Liver (tissue), 3 donors: ENCODE data around the gene TNS4.

Experiments
- HNF4G ChIP-seq: IDR thresholded peaks from 2 replicates; pipeline ENCODE4 v1.6.1; 2016; ENCODE audit warnings: antibody characterized with exemption
- JUND ChIP-seq, 2 donors: IDR thresholded peaks; 2 replicates each; pipeline ENCODE4 v1.6.1; 2016; ENCODE audit warnings: antibody characterized with exemption in 2 of 2
- RAD21 ChIP-seq, 2 donors: IDR thresholded peaks; 2 replicates each; pipeline ENCODE4 v1.6.1; 2016; ENCODE audit warnings: antibody characterized with exemption in 2 of 2, mild to moderate bottlenecking in 2 of 2
- RXRA ChIP-seq, 2 donors: IDR thresholded peaks; 2 replicates each; pipeline ENCODE4 v1.6.1; 2017 to 2018; ENCODE audit warnings: antibody characterized with exemption in 2 of 2, mild to moderate bottlenecking in 1 of 2
- TAF1 ChIP-seq: conservative IDR thresholded peaks from 2 replicates; pipeline ENCODE4 v1.6.1; 2016; ENCODE audit warnings: antibody characterized with exemption, mild to moderate bottlenecking
- TF ChIP-seq, protein P1 (sequence below): fragments of 150-350 bp; IDR thresholded peaks from 2 replicates; pipeline ENCODE4 v1.5.1; 2017; ENCODE audit warnings: improper control_type of control experiment, low read depth, low read length; ENCODE audit not compliant: missing input control
- TF ChIP-seq, protein P2 (sequence below): IDR thresholded peaks from 2 replicates; pipeline ENCODE4 v1.6.1; 2016; ENCODE audit warnings: antibody characterized with exemption, mild to moderate bottlenecking
- TF ChIP-seq, protein P3 (sequence below): IDR thresholded peaks from 2 replicates; pipeline ENCODE4 v1.6.1; 2016; ENCODE audit warnings: antibody characterized with exemption
- TF ChIP-seq, protein P4 (sequence below): IDR thresholded peaks from 2 replicates; pipeline ENCODE4 v1.6.1; 2016; ENCODE audit warnings: antibody characterized with exemption
- TF ChIP-seq, protein P5 (sequence below): IDR thresholded peaks from 2 replicates; pipeline ENCODE4 v1.6.1; 2016; ENCODE audit warnings: antibody characterized with exemption
- donor health status: healthy.
- donor health status: healthy.

DNA sequence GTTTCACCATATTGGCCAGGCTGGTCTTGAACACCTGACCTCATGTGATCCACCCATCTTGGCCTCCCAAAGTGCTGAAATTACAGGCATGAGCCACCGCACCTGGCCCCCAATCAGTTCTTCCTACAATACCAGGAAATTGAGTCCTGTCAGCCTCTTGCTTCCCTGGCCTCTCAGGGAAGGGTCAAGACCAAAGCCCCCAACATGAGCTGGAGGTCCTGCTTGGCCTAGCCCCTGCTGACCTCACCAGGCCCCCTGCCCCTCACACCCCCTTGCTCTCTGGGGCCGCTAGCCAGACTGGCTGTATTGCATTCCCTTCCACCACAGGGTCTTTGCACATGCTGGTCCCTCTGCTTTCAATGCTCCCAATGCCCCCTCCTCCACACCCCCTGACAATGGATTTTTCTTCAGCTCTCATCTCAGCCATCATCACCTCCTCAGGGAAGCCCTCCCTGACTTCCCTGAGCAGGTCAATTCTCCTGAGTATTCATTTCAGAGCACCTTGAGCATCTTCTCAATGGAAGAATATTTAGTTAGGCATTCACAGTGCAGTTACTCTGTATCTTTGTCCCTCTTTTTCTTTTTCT, 34.0 kb downstream of the TNS4 start:
- TF ChIP-seq, protein P1, sequence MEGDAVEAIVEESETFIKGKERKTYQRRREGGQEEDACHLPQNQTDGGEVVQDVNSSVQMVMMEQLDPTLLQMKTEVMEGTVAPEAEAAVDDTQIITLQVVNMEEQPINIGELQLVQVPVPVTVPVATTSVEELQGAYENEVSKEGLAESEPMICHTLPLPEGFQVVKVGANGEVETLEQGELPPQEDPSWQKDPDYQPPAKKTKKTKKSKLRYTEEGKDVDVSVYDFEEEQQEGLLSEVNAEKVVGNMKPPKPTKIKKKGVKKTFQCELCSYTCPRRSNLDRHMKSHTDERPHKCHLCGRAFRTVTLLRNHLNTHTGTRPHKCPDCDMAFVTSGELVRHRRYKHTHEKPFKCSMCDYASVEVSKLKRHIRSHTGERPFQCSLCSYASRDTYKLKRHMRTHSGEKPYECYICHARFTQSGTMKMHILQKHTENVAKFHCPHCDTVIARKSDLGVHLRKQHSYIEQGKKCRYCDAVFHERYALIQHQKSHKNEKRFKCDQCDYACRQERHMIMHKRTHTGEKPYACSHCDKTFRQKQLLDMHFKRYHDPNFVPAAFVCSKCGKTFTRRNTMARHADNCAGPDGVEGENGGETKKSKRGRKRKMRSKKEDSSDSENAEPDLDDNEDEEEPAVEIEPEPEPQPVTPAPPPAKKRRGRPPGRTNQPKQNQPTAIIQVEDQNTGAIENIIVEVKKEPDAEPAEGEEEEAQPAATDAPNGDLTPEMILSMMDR = no peak
- TF ChIP-seq RAD21 (IDR thresholded peaks at IDR 0.05) (no peak), RXRA (IDR thresholded peaks at IDR 0.05) (no peak), TAF1 (no peak), HNF4G (no peak), JUND (IDR thresholded peaks at IDR 0.05) (no peak)
- TF ChIP-seq, protein P2, sequence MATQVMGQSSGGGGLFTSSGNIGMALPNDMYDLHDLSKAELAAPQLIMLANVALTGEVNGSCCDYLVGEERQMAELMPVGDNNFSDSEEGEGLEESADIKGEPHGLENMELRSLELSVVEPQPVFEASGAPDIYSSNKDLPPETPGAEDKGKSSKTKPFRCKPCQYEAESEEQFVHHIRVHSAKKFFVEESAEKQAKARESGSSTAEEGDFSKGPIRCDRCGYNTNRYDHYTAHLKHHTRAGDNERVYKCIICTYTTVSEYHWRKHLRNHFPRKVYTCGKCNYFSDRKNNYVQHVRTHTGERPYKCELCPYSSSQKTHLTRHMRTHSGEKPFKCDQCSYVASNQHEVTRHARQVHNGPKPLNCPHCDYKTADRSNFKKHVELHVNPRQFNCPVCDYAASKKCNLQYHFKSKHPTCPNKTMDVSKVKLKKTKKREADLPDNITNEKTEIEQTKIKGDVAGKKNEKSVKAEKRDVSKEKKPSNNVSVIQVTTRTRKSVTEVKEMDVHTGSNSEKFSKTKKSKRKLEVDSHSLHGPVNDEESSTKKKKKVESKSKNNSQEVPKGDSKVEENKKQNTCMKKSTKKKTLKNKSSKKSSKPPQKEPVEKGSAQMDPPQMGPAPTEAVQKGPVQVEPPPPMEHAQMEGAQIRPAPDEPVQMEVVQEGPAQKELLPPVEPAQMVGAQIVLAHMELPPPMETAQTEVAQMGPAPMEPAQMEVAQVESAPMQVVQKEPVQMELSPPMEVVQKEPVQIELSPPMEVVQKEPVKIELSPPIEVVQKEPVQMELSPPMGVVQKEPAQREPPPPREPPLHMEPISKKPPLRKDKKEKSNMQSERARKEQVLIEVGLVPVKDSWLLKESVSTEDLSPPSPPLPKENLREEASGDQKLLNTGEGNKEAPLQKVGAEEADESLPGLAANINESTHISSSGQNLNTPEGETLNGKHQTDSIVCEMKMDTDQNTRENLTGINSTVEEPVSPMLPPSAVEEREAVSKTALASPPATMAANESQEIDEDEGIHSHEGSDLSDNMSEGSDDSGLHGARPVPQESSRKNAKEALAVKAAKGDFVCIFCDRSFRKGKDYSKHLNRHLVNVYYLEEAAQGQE = no peak
- TF ChIP-seq, protein P3, sequence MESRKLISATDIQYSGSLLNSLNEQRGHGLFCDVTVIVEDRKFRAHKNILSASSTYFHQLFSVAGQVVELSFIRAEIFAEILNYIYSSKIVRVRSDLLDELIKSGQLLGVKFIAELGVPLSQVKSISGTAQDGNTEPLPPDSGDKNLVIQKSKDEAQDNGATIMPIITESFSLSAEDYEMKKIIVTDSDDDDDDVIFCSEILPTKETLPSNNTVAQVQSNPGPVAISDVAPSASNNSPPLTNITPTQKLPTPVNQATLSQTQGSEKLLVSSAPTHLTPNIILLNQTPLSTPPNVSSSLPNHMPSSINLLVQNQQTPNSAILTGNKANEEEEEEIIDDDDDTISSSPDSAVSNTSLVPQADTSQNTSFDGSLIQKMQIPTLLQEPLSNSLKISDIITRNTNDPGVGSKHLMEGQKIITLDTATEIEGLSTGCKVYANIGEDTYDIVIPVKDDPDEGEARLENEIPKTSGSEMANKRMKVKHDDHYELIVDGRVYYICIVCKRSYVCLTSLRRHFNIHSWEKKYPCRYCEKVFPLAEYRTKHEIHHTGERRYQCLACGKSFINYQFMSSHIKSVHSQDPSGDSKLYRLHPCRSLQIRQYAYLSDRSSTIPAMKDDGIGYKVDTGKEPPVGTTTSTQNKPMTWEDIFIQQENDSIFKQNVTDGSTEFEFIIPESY = no peak
- TF ChIP-seq, protein P4, sequence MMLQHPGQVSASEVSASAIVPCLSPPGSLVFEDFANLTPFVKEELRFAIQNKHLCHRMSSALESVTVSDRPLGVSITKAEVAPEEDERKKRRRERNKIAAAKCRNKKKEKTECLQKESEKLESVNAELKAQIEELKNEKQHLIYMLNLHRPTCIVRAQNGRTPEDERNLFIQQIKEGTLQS = no peak
- TF ChIP-seq, protein P5, sequence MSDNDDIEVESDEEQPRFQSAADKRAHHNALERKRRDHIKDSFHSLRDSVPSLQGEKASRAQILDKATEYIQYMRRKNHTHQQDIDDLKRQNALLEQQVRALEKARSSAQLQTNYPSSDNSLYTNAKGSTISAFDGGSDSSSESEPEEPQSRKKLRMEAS = no peak
